ENCODE measurements around the gene ZC2HC1B.

The ZC2HC1B gene

DNA sequence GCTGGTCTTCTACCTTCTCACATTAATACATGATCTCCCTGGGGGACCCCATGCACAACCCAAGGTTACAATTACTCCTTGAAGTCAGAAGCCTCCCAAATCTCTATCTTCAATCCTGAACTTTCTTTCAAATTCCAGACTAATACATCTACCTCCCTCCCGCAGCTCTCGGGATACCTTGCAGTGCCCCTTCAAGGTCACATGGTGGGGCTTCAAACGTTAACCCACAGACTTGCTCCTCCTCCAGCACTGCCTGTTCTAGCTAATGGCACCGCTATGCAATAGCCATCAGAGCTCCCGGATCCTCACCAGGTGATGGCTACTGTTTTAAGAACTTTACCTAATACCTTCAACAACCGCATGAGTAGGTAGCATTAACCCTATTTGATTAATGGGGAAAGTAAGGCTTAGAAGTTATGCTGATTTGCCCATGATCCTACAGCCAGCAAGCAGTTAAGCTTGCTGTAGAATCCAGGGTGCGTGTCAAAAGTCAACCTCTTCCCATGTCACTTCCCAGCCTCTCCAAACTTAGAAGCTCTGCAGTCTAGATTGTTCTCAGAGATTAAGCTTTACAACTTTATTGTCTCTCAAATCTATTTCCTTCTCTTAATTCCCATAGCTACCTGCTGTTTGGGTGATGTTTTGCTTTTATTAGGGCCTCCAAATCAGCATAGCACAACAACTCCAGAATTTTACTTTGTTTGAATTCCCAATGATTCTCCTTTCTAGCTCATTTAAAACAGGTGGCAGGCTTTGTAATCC is 99.1 kb downstream of the ZC2HC1B start:
- no peak for DNase-seq (ENCODE audit: low read depth)

DNA sequence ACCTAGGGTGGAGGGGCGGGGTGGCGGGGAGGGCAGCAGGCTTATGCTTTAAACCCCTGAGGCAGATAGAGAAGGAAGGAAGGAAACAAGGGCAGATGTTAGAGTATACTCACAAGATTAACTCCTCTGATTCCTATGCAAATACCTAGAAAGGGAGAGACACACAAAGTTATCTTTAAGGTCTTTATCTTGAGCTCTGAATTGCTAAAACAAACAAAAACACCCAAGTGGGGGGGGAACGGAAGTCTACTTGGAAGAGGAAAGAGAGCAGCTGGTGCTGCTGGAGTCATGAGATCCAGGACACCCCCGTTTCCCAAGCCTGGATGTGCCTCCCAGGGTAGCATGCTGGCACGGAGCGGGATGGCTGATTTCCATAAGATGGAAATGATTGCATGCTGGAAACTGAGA is 100.4 kb downstream of the ZC2HC1B start:
- DNase-seq (ENCODE audit: low read depth): no peak

DNA sequence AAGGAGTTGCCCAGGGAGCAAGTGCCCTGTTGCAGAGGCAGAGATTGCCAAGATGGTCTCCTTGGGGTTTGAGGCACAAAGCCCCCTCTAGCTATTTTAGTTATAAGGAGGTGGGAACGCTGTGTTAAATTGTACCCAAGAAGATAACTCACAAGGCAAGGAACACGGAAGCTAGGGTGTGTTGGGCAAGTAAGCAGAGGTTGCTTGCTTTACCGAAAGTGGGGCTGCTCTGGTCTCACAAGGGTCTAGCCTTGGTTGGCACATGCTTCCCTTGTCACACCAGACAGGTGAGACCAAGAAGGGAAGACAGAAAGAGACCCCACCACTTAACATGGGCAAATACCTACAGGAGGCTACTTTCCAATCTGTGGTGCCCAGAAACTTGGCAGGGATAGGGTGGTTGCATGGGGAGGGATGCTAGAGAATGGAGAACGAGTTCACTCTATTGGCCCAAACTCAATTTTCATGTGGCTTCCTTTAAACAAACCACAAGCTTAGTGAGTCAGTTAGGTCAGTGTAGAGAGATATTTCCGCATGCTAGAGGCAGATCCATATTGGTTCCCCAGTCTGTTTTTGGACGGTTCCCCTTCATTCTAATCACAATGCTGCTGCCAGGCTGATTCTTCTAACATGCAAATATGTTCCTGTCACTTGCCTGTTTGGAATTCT is 101.4 kb downstream of the ZC2HC1B start:
- DNase-seq (ENCODE audit: low read depth): peak; percentile 73

DNA sequence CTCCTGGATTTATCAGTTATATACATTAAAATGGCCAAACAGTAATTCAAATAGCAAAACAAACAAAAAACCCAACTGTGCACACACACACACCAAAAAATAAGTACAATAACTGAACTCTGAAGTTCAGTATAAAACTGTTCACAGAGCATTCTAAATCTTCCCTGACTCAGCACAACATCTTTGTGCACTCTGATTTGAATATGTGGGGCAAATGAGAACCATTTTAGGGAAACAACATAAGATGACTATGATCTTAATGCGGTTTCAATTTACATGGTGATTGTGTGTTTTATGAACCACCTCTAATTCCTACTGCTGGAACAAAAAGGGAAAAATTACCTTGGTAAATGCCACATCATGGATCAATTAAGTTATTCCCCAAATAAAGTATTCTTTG is 102.0 kb downstream of the ZC2HC1B start:
- DNase-seq (ENCODE audit: low read depth): no peak

DNA sequence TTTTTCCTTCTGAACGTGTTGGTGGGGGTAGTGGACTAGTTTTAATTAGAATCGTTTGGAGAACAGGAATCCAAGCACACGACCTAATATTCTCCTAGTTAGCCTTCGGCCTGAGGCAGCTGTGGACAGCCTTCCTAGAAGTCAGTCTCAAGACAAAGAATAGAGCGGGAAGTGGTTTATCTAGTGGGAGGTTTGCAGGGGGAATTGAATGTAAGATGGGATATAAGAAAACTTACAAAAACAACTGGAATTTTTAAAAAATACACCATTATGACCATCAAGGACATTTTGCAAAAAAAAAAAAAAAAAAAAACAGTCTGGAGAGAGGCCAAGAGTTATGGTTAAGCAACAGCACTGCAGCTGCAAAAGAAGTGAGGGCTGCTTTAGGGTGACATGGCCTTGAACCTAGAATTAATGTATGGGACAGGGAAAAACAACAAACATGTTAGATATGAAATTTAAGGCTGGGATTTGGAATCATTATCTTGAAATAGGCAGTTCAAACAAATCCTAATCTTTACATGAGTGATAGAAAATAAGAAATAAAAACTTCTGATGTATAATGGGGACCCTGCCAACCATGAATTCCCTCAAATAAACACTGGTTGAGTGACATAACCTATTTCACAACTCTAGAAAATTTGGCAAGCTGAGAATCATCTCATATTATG is 103.6 kb downstream of the ZC2HC1B start:
- peak; percentile 79 for DNase-seq (ENCODE audit: low read depth)

DNA sequence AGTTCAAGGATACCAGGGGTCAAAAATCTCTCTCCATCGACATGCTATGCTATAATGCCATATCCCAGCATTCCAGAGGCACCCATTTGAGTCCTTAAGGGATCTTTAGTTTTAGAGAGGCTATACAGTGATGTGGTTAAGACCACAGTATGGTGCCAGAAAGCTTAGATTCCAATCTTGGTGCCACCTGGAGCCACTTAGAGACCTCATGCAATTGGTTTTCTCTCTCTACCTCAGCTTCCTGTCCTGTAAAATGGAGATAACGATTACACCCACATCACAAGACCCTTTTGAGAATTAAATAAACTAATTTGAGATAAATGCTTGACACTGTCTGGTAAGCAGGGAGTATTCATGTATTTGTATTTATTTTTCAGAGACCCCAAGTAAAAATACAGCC is 104.8 kb downstream of the ZC2HC1B start:
- no peak for DNase-seq (ENCODE audit: low read depth)

DNA sequence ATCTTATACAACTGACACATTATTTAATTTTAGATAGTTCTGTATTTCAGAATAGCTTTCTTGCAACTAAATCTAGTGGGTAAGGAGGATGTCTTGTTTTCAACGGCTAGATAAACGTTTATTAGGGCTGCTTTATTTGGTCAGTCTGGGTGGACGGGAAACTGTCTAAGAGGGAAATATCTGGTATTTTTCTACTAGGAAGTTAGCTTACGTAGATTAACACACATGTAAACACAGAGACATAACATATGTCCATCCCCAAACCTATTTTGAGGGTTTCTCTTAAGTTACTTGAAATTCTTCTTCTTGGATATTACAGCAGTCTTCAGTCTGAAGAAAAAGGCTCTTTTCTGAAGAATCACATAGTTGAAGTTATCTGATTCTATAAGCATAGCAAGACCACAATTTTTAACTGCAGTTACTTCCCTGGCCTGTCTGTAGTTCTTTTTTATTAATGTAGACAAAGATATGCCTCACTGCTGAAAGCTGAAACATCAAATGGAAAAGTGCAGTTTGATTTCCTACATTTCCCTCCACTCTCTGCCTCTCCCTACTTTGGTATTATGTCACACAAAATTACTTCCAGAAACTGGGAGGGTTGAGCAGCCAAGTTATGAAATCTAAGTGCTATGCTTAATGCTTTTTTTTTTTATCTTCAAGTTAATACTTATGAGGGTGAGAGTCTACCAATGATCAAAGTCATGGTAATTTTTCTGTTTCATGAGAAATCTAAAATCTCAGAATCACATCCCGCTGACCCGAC is 106.4 kb downstream of the ZC2HC1B start:
- peak; percentile 27 for DNase-seq (ENCODE audit: low read depth)

DNA sequence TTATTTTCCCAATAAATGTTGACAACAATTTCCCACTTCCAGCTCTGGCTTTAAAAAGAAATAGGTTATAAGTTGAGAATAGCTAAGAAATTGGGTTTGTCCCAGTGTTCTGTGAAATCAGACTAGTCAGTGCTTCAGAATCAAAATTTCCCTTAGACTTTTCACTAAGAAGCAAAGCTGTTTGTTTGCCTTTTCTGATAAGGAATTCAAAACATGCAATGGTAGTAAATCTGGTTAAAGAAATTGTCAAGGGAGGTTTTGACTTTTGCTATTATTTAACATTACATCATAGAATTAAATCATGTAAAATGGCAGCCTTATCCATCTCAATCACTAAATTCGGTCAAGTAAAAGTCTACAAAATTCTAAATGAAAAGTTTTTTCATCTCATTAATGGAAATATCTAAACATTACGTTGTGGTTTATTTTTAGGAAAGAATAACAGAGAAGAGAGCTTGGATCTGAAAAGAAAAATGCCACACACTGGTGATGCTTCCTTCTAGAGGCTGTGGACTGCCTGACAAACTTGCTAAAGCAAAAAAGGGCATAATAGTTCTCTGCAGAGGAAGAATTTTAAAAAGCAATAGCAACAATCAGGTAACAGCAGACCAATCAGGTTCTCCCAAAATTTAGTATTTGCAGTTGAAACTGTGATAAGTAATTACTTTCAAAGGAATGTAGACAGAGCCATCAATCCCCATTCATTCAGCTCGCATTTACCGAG is 107.4 kb downstream of the ZC2HC1B start:
- DNase-seq (ENCODE audit: low read depth): no peak

DNA sequence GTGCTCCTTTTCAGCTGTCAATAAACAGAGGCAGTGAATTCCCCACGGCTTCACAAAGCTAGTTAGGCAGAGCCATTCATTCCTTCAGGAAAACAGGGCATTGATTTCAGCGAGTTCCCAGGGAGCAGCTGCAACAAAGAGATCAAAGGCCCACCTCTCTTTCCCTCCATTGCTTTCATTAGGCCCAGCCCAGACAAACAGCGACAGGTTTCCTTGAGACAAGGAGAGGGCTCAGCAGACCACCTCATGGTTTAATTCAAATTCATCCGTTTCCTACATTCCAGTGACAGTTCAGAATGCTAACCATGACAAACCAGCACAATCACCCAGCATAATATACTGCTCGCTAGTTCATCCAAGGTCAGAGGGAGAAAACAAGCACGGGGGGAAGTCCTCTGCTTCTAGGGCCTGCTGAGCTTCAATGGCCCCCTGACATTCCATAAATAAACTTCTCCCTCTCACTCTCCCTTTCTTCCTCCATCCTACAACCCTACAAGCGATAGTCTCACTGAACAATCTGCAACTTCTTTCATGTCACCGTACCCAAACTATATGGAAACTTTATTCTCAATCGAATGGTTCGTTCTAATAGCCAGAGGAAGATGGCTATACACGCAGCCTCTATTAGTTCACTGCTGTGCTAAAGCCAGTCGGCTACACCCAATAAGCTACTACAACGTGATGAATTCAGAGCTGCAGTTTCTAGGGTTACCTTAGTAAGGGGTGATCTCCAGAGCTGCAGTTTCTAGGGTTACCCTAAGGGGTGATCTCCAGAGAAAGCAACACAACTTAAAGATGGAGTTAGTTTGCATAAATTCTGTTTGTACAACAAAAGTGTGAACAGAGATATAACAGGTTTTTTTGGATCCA is 109.1 kb downstream of the ZC2HC1B start:
- DNase-seq (ENCODE audit: low read depth): peak; percentile 39

DNA sequence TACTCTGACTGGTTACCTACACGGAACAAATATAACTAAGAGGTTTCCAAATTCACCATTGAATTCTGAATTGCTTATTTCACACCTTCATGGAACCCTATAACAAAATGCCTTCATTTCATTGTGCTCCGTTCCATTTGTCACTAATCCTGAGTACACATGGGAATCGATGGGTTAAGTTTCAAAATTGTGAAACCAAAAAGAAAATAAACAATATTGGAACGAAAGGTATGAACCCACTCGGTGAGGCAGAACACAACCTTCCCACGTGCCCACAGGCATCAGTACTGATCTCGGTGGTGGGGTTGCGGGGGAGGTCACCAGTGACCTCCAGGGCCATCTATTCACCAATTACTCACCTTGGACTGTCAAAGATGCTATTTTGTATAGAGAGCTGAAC is 109.8 kb downstream of the ZC2HC1B start:
- no peak for DNase-seq (ENCODE audit: low read depth)

DNA sequence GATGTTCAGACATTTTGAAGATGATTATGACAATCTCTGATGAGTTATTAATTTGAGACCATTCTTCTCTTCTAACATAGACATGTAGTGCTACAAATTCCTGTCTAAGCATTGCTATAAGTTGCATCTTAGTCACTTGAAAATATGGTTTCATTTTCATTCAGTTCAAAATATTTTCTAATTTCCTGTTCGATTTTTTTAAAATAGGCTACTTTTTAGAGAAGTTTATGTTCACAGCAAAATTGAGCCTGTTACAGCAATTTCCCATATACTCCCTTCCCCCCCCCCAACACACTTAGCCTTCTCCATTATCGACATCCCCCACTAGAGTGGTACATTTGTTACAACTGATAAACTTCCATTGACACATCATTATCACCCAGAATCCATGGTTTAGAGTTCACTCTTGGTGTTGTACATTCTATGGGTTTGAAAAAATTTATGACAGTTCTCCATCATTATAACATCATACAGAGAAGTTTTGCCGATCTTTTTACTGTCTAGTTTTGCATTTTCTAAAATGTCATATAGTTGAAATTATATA is 112.6 kb downstream of the ZC2HC1B start:
- DNase-seq (ENCODE audit: low read depth): no peak

DNA sequence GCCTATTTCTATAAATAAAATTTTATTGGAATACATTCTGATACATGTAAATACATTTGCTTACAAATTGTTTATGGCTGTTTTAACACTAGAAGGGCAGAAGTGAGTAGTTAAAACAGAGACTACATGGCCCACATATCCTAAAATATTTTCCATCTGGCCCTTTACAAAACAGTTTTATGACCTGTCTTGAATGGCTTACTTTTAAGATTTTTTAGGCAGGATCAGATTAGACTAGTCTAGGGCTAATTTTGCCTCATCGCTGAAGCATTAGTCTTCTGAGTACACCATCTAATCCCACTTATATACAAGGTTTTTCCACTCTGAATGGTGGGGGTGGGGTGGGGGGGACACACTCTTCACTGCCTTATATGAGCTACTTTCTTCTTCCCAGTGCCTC is 116.6 kb downstream of the ZC2HC1B start:
- DNase-seq (ENCODE audit: low read depth): no peak

DNA sequence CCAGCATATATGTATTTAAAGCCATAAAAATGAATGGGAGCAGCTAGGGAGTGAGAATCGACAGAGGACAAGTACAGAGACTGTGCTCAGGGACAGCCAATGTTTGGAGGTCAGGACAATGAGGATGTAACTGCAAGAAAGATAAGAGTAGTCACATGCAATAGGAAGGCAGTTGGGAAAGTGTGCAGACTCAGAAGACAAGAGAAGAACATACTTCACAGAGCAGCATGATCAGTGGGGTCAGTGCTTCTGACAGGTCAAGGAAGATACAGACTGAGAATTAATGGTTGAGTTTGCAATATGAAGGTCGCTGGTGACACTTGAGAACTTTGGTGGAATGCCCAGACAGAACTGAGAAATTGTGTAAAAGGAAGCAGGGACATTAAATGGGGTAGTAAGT is 118.7 kb downstream of the ZC2HC1B start:
- no peak for DNase-seq (ENCODE audit: low read depth)

DNA sequence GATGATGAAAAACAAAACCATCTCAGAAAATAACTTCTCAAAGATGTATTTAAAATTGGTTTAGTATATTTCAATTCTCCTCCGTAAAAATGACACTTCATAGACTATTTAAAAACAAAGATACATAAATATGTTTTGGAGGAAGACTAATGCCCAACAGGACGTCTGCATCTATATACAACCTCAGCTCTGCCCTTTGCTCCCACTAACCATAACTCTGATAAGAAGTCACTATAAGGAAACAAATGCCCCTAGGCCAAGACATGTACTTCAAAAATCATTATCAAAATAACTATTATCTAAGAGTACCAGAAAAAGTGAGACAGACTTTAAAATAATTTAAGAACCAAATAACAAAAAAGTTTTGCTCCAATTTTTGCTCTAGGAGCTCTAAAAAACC is 120.4 kb downstream of the ZC2HC1B start:
- no peak for DNase-seq (ENCODE audit: low read depth)

DNA sequence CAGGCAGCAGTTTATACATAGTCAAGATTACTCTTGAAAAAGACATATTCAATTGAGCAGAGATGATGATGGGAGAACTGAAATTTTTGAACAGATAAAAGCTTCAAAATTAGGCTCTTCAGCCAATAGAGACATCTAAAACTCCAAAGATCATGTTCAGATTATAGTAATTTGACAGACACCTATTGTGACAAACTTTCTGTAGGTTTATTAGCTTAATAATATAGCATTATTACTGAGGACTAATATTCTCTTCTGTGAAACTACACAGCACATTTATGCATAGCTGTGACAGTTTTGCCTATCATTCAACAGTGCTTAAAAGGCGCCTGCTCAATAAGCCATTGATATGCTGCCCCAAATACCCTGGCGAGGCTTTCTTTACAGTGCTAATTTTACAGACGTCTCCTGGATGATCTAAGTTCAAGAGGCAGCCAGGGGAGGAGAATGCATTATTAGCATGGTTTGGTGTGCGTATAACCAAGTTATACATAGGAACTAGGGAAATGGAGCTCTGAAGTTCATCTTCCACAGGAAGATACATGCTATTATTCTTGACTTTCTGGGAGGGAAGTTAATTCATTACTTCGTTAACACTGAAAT is 122.3 kb downstream of the ZC2HC1B start:
- DNase-seq (ENCODE audit: low read depth): no peak
